ENCODE results near the gene WDR27.

WDR27 gene

DNA sequence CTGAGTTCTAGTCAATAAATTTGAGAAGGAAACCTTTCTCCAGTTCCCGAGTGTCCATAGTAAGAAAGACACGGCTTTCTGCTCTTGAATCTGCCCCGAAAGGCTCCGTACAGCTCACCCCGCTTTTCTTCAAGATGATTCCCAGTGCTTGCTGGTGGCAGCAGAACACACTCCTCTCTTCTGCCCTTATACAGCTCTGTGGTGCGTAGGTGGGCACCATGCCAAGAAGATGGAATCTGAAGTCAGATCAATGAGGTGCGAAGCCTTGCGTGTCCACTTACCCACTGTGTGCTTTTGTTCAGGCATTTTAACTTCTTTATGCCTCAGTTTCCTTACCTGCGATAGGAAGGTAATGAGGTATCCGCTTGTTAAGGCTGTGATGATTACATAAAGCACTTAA lies 142.2 kb downstream of the WDR27 start:
- no peak overlapping the region for H3K4me3 ChIP-seq (ENCODE audit: low read length, poor library complexity, severe bottlenecking)
- no peaks in the 10 kb centered on the region for H3K79me2 ChIP-seq (ENCODE audit: insufficient read depth, low read length)
- no peak overlapping the region for H3K9ac ChIP-seq (ENCODE audit: low read depth, low read length, poor library complexity, severe bottlenecking)
- H3K9me3 ChIP-seq (ENCODE audit: insufficient read depth, low read depth, low read length): peaks cover 10% of the 10 kb centered on the region; the same call in 1 of the 2 replicates
- H3F3A ChIP-seq (ENCODE audit: low read depth): no peaks in the 10 kb centered on the region
- H3K4me1 ChIP-seq (ENCODE audit: insufficient read depth, low read length, poor library complexity, severe bottlenecking): no peaks in the 10 kb centered on the region
- no peak overlapping the region for H3K4me2 ChIP-seq (ENCODE audit: low read depth, low read length, poor library complexity, severe bottlenecking)
- H3K27me3 ChIP-seq (ENCODE audit: insufficient read depth, low read length, poor library complexity, severe bottlenecking): no peaks in the 10 kb centered on the region
- no peaks in the 10 kb centered on the region for H3K36me3 ChIP-seq (ENCODE audit: insufficient read depth, low read length)
- no peak for TF ChIP-seq EZH2phosphoT487 (IDR thresholded peaks at IDR 0.05; ENCODE audit: borderline replicate concordance)
- TF ChIP-seq, protein P1, sequence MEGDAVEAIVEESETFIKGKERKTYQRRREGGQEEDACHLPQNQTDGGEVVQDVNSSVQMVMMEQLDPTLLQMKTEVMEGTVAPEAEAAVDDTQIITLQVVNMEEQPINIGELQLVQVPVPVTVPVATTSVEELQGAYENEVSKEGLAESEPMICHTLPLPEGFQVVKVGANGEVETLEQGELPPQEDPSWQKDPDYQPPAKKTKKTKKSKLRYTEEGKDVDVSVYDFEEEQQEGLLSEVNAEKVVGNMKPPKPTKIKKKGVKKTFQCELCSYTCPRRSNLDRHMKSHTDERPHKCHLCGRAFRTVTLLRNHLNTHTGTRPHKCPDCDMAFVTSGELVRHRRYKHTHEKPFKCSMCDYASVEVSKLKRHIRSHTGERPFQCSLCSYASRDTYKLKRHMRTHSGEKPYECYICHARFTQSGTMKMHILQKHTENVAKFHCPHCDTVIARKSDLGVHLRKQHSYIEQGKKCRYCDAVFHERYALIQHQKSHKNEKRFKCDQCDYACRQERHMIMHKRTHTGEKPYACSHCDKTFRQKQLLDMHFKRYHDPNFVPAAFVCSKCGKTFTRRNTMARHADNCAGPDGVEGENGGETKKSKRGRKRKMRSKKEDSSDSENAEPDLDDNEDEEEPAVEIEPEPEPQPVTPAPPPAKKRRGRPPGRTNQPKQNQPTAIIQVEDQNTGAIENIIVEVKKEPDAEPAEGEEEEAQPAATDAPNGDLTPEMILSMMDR (conservative IDR thresholded peaks at IDR 0.05; ENCODE audit: low read length): no peak
- no peak overlapping the region for H2AFZ ChIP-seq (ENCODE audit: low read length)
- H3K9me2 ChIP-seq (replicated peaks; ENCODE audit: low read depth, low read length): no peaks in the 10 kb centered on the region
- no peaks in the 10 kb centered on the region for H4K20me1 ChIP-seq (ENCODE audit: insufficient read depth, low read length, poor library complexity, severe bottlenecking)

DNA sequence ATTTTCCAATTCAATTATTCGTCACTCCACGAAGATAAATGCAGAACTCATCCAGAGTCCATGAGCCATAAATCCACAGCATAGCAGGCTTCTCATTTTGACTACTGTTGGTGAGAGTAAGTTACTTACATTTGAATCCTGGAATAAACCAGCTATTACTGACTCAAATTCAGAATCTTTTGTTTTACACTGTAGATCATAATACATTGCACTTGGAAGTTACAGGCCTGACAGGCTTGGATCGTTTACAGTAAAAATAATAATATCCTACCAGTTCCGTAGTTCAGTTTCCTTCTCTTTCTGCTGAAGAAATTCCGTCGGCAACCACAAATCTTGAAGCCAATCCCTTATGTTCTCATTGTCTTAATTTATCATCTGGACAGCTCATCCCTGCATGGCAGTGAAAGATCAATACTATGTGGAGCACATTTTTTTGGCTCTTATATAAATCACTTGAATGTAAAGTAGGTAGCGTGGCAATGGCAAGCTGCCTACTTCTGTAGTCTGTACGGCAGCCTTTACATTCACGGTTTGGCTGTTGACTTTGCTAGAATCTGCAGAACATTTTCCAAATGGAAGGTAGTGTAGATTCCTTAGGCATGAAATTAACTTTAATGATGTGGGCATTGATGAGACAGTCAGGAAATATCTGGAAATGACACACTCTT lies 142.9 kb downstream of the WDR27 start:
- TF ChIP-seq EZH2phosphoT487 (IDR thresholded peaks at IDR 0.05; ENCODE audit: borderline replicate concordance): no peak
- TF ChIP-seq, protein P1 (conservative IDR thresholded peaks at IDR 0.05; ENCODE audit: low read length): no peak
- H2AFZ ChIP-seq (ENCODE audit: low read length): no peak overlapping the region

DNA sequence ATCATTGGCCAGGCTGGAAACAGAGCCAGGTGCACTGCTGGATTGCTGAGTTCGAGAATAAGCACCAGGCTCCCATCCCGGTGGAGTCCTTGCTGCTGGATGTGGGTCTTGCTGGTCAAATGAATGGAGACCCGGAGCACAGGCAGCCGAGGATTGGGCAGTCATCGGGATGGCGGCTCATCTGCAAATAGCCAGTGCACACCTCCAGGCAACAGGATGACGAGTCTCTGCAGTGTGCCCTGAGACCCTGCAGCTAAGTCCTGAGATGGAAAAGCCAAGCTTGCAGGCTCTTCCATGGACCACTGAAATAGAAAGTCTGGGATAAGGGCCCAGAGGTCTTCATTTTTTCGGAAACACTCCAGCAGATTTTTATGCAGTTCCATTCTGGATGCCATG lies 143.5 kb downstream of the WDR27 start:
- no peak overlapping the region for H2AFZ ChIP-seq (ENCODE audit: low read length)
- H3K9me3 ChIP-seq (ENCODE audit: insufficient read depth, low read depth, low read length): peaks cover 10% of the 10 kb centered on the region; the same call in 1 of the 2 replicates
- H3K4me3 ChIP-seq (ENCODE audit: low read length, poor library complexity, severe bottlenecking): no peak overlapping the region
- H3K27me3 ChIP-seq (ENCODE audit: insufficient read depth, low read length, poor library complexity, severe bottlenecking): no peaks in the 10 kb centered on the region
- H3K79me2 ChIP-seq (ENCODE audit: insufficient read depth, low read length): no peaks in the 10 kb centered on the region
- H3K9ac ChIP-seq (ENCODE audit: low read depth, low read length, poor library complexity, severe bottlenecking): no peak overlapping the region
- no peak for TF ChIP-seq EZH2phosphoT487 (IDR thresholded peaks at IDR 0.05; ENCODE audit: borderline replicate concordance)
- TF ChIP-seq, protein P1 (conservative IDR thresholded peaks at IDR 0.05; ENCODE audit: low read length): no peak
- H4K20me1 ChIP-seq (ENCODE audit: insufficient read depth, low read length, poor library complexity, severe bottlenecking): no peaks in the 10 kb centered on the region
- H3K4me1 ChIP-seq (ENCODE audit: insufficient read depth, low read length, poor library complexity, severe bottlenecking): no peaks in the 10 kb centered on the region
- H3K9me2 ChIP-seq (replicated peaks; ENCODE audit: low read depth, low read length): no peaks in the 10 kb centered on the region
- H3K4me2 ChIP-seq (ENCODE audit: low read depth, low read length, poor library complexity, severe bottlenecking): no peak overlapping the region
- H3K36me3 ChIP-seq (ENCODE audit: insufficient read depth, low read length): no peaks in the 10 kb centered on the region
- no peaks in the 10 kb centered on the region for H3F3A ChIP-seq (ENCODE audit: low read depth)

More for the DNA sequence above, 142.9 kb downstream of the WDR27 start:
- H3K4me2 ChIP-seq (ENCODE audit: low read depth, low read length, poor library complexity, severe bottlenecking): no peak overlapping the region
- no peaks in the 10 kb centered on the region for H3K27me3 ChIP-seq (ENCODE audit: insufficient read depth, low read length, poor library complexity, severe bottlenecking)
- H3K79me2 ChIP-seq (ENCODE audit: insufficient read depth, low read length): no peaks in the 10 kb centered on the region
- H3K36me3 ChIP-seq (ENCODE audit: insufficient read depth, low read length): no peaks in the 10 kb centered on the region
- no peak overlapping the region for H3K4me3 ChIP-seq (ENCODE audit: low read length, poor library complexity, severe bottlenecking)
- H3K9me3 ChIP-seq (ENCODE audit: insufficient read depth, low read depth, low read length): peaks cover 10% of the 10 kb centered on the region; the same call in 1 of the 2 replicates
- no peaks in the 10 kb centered on the region for H3K9me2 ChIP-seq (replicated peaks; ENCODE audit: low read depth, low read length)
- H3F3A ChIP-seq (ENCODE audit: low read depth): no peaks in the 10 kb centered on the region
- H3K9ac ChIP-seq (ENCODE audit: low read depth, low read length, poor library complexity, severe bottlenecking): no peak overlapping the region
- H4K20me1 ChIP-seq (ENCODE audit: insufficient read depth, low read length, poor library complexity, severe bottlenecking): no peaks in the 10 kb centered on the region
- no peaks in the 10 kb centered on the region for H3K4me1 ChIP-seq (ENCODE audit: insufficient read depth, low read length, poor library complexity, severe bottlenecking)

Data from Loucy (cell line).